Activated T-cell treated with anti-CD3 and anti-CD28 coated beads for 4 hours (primary cell): ENCODE results near the gene MMP23B.
"Not testable (repeated sequence)": the region's sequence is repeated elsewhere in the genome, so short reads cannot be mapped to it uniquely, and the experiment has no call there.

Experiments
- DNase-seq: peaks from one replicate; pipeline ENCODE4 v3.0.0-alpha.2; 2020

Gene MMP23B

DNA sequence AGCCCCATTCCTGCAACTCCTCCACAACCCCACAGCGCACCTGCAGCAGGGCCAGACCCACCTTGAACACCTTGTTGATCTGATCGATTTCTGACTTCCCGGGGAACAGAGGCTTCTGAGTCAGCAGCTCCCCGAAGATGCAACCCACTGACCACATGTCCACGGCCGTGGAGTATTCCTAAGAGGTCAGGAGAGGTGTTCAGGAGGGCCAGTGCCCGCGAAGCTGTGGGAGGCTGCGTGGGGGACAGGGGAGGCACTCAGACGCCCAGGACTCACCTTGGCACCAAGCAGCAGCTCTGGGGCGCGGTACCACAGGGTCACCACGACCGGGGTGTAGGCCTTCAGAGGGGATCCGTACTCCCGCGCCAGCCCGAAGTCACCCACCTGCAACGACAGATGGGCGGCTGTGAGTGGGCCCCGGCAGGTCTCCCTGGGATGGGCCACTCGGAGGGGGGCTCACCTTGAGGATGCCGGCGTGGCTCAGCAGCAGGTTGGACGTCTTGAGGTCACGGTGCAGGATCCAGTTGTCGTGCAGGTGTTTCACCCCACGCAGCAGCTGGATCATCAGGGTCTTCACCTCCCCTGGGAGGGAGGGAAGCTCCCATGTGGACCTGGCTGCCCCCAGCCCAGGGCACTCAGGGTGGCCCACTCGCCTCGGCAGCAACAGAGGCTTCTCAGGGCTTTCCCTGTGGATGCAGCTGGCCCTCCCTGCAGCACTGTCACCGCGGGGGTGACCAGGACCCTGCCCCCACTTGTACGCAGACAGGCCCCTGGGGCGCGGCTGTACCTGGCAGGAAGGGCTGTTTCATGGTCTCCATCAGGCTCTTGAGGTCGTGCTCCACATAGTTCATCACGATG is 4.9 kb downstream of the MMP23B start:
- not testable (repeated sequence) for DNase-seq

DNA sequence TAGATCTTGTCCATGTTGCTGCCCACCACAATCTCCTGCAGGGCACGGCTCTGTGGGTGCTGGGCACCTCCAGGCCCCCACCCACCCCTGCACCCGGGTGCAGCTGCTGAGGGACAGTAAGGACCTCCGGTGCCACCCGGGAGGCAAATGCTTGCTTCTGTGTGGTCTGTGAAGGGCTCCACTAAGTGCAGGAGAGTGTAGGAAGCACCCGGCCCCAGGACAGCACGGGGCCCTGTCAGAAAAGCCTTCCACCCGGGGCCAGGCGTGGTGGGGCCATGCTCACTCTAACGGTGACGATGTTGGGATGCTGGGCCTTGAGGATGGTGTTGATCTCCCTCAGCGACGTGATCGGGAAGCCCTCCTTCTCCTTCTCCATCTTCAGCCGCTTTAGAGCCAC is 5.5 kb downstream of the MMP23B start:
- not testable (repeated sequence) for DNase-seq

DNA sequence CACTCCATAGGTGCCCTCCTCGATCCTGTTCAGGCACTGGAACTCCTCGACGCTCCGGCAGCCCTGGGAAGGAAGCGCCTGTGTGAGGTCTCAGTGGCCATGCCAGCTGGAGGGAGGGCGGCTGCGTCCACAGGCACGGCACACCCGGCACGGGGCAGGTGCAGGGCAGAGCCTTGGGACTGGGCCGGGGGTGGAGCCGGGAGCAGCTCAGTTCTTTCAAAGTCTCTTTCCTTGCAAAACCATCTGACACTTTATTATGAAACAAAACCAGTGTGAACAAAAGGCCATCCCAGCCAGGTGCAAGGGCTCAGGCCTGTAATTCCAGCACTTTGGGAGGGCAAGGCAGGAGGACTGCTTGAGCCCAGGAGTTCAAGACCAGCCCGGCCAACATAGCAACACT is 6.6 kb downstream of the MMP23B start:
- DNase-seq: not testable (repeated sequence)

DNA sequence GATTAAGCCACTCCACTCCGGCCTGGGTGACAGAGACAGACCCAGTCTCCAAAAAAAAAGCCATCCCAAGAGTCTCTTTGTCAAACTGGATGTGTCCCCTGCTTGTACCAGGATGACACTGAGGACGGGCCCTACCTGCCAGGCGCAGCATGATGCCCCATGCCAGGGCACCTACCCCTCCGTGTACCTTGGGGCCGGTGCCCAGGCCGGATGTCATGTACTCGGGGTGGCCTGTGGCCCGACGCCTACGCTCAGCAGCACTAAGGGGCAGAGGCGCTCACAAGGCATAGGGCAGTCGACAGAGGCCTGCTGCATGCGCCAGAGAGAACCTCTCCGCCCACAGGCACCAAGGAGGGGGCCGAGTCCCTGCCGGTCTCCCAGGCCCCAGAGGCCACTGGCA is 7.4 kb downstream of the MMP23B start:
- DNase-seq: not testable (repeated sequence)

DNA sequence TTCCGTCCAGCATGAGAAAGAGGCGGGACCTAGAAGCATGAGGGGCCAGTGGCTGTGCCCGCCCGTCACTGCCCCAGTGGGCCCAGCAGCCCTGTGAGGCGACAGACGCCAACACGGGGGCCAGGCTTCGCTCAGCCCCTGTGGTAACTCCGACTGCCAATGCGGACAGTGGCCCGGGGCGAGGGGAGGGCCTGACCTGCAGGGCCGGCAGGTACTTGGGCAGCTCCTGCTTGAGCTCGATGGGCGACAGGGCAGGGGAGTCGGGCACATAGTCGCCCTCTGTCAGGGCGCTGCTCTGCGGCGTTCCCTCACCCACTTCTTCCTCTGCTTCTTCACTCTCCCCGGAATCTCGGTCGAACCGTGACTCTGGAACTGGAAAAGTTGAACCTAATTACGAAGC is 8.1 kb downstream of the MMP23B start:
- not testable (repeated sequence) for DNase-seq

DNA sequence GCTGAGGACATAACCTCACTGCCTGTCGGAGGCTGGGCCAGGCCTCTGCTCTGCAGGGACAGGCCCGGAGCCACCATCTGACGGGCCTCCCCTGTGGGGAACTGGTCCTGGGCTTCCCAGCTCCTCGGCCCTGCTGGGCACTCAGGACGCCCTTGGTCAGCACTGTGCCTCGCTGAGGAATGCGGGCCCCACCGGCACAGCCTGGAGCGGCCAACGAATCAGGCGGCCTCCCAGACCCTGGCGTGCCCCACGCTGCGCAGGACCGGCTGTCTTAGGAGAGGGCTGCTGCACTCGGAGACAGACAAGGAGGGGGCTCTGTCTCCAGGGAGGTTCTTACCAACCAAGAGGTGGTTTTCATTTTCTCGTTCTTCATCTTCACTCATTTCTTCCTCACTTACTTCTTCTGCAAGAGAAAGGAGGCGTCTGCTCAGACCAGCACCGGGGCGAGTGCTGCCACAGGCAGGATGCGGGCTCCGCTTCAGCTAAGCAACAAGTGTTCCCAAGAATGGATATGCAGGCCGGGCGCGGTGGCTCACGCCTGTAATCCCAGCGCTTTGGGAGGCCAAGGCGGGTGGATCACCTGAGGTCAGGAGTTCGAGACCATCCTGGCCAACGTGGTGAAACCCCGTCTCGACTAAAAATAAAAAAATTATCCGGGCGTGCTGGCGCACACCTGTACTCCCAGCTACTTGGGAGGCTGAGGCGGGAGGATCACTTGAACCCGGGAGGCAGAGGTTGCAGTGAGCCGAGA is 8.9 kb downstream of the MMP23B start:
- DNase-seq: not testable (repeated sequence)

DNA sequence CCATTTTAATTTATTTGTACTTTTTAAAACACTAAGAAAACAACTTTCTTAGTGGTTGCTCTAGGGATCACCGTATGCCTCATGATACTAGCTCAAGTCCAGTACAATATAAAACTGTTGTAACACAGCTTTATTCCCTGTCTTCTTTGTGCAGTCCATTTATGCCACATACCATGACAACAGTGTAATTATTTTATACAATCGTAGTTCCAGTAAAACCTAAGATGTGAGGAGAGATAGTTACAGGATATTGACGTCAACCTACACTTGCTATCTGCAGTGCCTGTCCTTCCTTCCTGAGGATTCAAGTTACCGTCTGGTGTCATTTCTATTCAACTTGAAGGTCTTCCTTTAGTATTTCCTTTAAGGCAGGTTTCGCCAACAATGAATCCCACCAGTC is 14.4 kb downstream of the MMP23B start:
- DNase-seq: not testable (repeated sequence)

DNA sequence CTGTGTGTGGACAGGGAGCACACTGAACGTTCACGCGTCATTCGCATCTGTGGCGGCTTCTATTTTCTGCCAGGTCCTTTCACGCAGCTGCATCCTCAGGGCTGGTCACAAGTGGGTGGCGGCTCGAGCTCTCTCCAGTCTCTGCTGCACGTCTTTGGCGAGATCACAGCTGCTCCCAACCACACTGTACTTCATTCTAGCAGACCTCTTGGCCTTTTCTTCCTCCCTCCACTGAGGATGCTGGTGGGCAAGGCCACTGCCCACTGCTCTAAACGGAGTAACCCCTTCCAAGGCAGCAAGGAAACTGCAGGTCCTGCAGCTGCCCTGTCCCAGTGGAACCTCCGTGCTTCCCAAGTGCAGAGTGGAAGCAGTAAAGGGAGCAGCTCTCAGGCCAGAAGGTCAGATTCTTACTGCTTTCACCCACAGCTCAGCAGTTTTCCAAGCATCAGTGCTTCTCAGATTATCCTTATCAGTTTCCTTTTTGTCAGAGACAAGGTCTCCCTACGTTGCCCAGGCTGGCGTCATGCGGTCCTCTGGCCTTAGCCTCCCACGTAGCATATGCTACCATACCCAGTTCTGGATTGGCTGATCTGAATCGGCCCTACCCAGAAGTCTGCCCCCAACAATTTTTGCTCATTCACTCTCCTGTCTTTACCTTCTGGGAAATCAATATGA is 15.7 kb downstream of the MMP23B start:
- not testable (repeated sequence) for DNase-seq

DNA sequence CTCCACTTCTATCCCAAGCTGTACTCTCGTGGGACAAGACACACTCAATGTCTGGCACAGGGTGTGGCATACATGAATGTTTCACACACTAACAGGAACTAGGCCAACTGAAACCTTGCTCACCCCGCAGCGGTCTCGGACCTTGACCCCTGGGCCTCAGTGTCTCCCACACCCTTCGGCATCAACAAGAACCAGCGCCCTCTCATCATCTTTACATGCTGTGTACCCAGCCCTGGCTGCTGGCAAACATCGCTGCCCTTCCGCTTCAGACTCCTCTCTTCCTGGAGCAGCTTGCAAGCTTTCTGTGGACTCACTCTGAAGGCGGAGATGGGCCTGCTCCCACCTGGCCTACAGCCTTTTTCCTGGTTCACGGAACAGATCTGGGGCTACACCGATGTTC is 16.3 kb downstream of the MMP23B start:
- DNase-seq: not testable (repeated sequence)

DNA sequence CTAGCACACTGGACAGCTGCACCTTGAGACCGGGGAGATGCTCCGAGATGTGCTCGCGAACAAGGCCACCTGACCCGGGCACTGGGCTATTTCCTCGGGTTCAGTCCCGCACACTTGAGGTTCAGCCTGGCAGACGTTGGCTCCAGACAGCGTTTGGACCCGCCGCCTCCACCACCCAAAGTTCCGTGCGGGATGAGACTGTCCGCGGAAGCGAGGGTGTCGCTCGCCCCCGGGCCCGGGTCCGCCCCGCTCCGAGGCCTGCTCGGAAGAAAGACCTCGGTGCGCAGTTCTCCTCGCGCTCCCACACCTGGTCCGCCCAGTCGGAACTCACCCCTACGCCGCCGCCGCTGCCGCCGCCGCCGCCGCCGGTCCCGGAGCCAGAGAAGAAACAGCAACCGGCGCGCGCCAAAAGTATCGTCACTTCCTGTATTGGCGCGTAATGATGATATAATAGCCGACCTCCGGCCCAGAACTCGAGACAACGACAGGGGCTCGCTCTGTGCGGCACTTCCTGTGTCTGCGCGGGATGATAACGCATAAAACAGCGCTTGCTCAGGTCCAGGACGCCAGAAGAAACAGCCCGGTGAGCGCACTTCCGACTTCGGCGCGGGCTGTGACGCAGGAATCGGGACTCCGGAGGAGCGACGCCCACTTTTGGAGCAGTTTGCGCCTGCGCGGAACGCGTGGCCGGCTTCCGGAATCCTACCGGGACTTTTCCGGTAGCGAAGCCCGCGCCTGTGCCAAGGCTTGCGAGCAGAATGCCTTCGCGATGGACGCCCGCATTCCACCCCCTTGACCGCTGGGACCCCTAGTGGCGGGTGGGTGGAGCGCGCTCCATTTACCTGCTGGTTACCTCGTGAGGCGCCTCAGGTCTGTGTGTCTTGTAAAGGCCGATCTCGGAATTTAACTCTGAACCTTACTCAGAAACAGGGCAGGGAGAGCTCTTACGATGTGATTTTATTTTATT is 26.9 kb downstream of the MMP23B start, which contains the start of gene CDK11B:
TSS of gene CDK11B (minus strand) at position 422 of the 967 bp plus-strand sequence. CDS start 1,519 bp downstream, outside the sequence.
- peak; percentile 97 for DNase-seq

DNA sequence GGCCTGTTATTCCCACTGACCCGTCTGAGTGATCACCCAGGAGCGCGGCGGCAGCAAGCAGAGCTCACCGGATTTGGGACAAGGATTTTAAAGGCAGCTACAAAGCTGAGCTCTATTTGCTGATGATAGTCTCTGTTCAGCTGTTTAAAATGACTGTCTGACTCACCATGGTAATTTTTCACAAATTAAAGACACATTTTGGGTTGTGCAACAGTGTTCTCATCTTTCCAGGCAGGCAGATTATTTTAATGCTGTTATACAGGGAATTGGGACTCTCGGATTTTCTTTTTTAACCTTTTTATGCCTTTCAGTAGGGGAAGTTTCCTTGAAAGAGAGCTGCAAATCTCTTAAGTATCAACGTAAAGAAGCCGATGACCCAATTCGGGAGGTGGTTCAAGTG is 30.4 kb downstream of the MMP23B start:
- DNase-seq: not testable (repeated sequence)

DNA sequence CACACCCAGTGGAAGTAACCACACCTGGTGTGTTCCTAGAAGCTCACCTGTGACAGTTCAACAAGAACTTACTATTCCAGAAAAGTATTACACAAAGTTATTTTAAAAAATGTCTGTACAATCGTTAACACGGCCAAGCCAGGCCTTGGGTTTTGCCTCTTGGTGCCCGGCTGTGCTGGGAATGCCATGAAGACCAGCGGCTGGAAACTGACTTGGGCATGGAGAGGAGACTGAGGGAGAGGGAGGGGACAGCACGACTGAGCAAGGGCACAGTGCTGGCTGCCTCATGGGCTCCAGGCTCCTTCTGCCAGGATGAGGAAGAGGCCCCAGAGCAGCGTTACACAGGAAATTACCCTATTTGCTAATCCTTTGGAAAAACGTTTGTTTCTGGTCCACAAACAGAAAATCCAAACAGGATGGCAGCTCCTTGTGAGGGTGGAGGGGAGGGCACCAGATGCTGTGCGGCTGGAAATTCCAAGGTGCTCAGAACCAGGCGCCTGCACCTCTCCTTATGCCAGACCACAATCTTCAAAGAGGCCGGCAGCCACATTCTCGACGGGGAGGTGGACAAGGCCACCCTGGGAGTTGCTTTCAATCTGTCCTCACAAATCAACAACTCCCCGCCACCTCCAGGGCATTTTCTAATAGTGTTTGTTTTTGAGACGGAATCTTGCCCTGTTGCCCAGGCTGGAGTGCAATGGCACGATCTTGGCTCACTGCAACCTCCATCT is 31.0 kb downstream of the MMP23B start:
- DNase-seq: not testable (repeated sequence)

DNA sequence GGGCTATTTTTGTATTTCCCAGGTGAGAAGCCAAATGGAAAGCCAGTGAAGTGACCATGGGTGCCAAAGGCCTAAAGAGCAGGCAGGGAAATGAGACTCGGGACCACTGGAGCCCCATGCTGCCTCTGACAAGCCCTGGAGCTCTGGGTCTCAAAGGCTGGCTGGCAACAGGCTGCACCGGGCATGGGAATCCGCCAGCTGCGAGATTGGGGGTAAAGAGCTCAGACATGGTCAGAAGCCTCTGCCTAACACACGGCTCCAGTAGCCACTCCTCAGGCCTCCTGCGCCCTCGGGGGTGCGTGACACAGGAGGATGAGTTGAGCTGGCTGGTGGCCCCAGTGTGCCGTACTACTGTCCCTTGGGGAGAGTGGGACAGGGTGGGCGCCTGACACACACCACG is 32.3 kb downstream of the MMP23B start:
- not testable (repeated sequence) for DNase-seq

DNA sequence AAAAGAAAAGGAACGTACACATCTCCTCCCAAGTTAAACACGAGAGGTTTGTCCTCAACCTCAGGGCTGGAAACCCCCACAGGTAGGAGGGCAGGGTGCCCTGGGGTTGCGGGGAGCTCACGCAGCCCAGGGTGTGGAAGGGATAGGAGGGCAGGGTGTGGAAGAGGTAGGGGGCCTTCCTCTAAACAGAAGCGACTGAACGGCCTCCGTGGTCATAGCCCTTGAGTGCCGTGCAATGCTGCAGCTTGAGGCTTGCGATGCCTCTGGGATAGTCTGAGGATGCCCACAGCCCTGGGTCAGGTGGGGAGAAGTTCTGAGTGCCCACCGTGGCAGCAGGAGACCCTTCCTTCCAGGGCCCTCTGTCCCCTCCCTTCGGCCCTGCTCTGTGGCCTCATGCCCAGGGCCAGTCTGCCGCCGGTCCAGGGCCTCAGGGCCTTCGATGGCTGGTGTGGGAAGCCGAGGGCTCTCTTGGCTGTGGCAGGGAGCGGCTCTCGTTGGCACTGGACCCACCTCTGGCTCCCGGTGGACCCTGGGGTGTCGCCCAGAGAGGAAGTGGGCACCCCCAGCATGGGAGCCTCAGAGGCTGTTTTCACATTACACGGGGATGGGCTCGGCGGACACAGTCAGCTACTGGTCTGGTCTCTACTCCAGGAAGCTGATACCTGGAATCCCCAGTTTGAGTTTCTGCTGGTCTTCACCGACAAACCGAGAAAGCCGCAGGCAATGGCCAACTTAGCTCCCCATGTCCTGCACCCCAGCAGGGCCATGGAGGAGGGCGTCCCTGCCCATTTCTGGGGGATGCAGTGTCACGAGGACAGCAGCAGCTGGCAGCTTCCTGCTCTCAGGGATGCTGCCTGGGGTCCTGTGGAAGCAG is 33.2 kb downstream of the MMP23B start:
- DNase-seq: no peak

DNA sequence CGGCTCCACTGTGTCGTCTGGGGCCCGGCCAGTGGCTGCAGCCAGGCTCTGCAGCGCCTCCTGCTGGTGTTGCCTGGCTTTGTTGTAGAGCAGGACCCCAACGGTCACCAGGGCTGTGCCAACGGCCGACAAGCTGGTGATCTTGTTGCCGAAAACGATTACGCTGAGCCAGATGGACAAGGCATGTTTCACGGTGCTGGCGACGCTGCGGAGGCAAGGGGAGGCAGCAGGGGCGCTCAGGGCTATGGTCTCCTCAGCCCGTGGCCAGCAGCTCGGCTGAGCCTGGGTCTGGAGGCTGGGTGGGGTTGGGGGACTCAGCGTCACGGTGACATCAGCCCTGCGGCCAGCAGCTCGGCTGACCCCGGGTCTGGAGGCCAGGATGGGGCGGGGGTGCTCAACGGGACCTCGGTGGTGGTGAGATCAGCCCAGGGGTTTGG is 33.9 kb downstream of the MMP23B start:
- DNase-seq: no peak

DNA sequence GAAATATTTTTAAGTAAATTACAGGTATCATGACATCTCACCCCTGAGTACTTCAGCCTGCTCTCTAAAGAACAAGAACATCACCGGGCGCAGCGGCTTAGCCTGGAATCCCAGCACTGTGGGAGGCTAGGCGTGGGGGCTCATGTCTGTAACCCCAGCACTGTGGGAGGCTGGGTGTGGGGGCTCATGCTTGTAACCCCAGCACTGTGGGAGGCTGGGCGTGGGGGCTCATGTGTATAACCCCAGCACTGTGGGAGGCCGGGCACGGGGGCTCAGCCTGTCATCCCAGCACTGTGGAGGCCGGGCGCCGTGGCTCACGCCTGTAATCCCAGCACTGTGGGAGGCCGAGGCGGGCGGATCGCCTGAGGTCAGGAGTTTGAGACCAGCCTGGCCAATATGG is 34.6 kb downstream of the MMP23B start:
- DNase-seq: no peak

DNA sequence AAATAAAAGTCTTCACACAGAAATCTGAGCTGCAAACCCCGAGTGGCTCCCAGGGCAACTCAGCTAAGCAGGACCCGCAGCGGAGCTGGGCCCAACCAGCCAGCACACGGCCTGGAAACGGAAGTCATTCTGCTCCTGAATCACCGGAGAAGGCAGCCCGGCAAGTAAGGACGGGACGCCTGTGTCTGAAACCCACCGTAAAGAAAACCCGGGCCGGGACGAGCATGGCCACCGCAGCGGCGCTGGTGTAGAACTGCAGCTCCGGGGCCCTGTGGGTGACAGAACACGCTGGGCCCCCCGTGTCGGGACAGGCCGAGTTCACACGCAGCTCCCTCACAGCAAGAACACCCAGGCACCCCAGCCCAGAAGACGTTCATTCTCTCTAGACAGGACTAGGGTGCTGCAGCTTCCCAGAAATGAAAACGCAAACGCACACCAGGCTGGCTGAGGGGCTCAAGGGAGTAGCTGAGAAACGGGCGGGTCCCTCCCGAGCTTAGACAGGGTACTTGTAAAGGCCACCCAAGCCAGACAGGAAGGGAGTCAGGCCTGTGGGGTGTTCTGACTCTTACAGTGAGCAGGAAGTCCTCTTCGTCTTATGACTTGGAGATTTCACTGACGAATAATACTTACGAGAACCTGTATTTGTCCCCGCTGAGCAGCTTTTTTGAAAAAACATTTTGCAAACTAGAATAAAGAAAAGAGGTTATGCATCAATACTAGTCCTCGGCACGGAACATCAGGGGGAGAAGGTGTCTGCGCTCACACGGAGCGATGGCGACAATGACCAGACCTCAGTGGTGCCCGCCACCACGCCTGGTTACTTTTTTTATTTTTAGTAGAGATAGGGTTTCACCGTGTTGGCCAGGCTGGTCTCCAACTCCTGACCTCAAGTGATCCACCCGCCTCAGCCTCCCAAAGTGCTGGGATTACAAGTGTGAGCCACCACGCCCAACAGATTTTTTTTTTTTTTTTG is 37.8 kb downstream of the MMP23B start:
- DNase-seq: no peak

DNA sequence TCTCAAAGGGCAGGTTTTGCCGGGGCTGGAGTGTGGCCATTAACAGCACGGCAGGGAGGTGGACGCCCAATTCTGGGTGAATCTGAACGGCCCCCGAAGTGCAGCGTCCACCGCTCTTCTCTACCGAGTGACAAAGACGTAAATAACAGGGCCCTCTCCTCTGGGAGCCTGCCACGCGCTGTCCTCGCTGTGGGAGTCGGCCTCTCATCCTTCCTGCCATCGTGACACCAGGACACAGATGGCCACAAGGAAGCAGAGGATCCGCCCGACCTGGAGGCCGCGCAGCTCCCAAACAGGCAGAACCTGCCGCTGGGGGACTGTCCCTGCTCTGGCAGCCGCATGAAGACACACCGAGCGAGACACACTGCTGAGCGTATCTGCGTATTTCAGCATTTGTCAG is 38.9 kb downstream of the MMP23B start:
- DNase-seq: no peak
